ENCODE results near the gene NPPC.

NPPC gene

GRCh38 chr2:231934441-231935206, 8.4 kb upstream of the NPPC start:
- DNase-seq: no peak

GRCh38 chr2:231933916-231934401, 7.8 kb upstream of the NPPC start:
- no peak for DNase-seq

- no peak for DNase-seq
Observed at GRCh38 chr2:231932985-231933915, 7.1 kb upstream of the NPPC start.

GRCh38 chr2:231932711-231932970, 6.4 kb upstream of the NPPC start:
- no peak for DNase-seq

GRCh38 chr2:231931481-231931915, 5.3 kb upstream of the NPPC start:
- no peak for DNase-seq

GRCh38 chr2:231930593-231931281, 4.5 kb upstream of the NPPC start:
- no peak for DNase-seq

- peak in 1 of 3 donors; percentile 57 for DNase-seq
Observed at GRCh38 chr2:231929961-231930592, 3.9 kb upstream of the NPPC start.

GRCh38 chr2:231928901-231929725, 2.9 kb upstream of the NPPC start:
- DNase-seq: no peak

- no peak for DNase-seq
Observed at GRCh38 chr2:231928481-231928880, 2.3 kb upstream of the NPPC start.

GRCh38 chr2:231927566-231927890, 1.3 kb upstream of the NPPC start:
- no peak for DNase-seq

GRCh38 chr2:231926761-231927565, 767 bp upstream of the NPPC start:
- DNase-seq: peak in 2 of 3 donors; percentile 12 to 23

- DNase-seq: peak; percentile 84 to 95 (median 90)
Observed at GRCh38 chr2:231925303-231926179, 655 bp downstream of the NPPC start.

GRCh38 chr2:231924889-231925275, 1.3 kb downstream of the NPPC start:
- no peak for DNase-seq

GRCh38 chr2:231923951-231924888, 2.0 kb downstream of the NPPC start:
- no peak for DNase-seq

GRCh38 chr2:231923010-231923344, 3.2 kb downstream of the NPPC start:
- DNase-seq: no peak

- DNase-seq: no peak
Observed at GRCh38 chr2:231922311-231923009, 3.7 kb downstream of the NPPC start.

GRCh38 chr2:231920795-231921194, 5.4 kb downstream of the NPPC start:
- DNase-seq: no peak

GRCh38 chr2:231920366-231920765, 5.8 kb downstream of the NPPC start:
- no peak for DNase-seq
